Peyer's patch (tissue), 4 donors: Measurements from ENCODE around the gene FABP6.

Experiments
- CTCF ChIP-seq, 6 experiments: fragments of 450-650 bp in 4 of 6; fragments of 200-600 bp in 2 of 6; sonication (generic) in 1 of 6; IDR thresholded peaks; one replicate each; pipeline ENCODE4 v1.5.1; 2017 to 2019; ENCODE audit warnings: antibody characterized with exemption in 6 of 6, mild to moderate bottlenecking in 3 of 6, moderate library complexity in 1 of 6
- POLR2A ChIP-seq, 2 donors: fragments of 450-650 bp; IDR thresholded peaks; one replicate each; pipeline ENCODE4 v1.5.1; 2017; ENCODE audit warnings: antibody characterized with exemption in 2 of 2, mild to moderate bottlenecking in 2 of 2, moderate library complexity in 2 of 2

DNA sequence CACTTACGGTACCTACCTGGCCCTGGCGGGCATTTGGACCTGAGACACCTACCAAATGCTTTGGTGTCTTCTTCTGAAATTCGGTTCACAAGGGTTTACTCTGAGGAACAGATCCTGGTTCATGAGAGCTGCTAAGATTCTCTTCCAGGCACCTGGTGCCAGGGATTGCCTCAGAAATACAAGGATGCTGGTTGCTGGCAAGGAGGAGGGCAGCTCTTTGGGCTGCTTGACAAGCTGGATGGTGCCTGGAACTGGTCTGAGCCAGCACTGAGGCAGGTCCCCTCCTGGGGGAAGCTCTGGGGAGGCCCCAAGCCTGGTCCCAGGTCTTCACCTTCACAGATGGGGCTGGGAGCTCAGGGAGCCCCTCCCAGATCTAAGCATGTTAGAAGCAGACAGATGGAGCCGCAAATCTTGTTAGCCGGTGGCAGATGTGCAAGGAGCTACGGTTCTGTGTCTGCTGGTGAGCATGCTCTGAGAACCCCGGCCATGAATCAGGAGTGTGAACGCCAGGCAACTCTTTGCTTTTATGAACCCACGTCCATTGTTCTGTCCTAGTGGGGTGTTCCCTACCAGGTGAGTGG is 16.3 kb downstream of the FABP6 start:
- TF ChIP-seq CTCF (IDR thresholded peaks at IDR 0.05) (no peak), POLR2A (IDR thresholded peaks at IDR 0.05) (no peak)
